Osteoblast (primary cell): ENCODE results near the gene CSNK1A1. TPM values are rescaled to one million over a fixed set of nuclear protein-coding genes. Genes with fewer than 3 reads are reported as not detected.

Experiments
- DNase-seq: peaks from one replicate; pipeline ENCODE4 v3.0.0; 2011; ENCODE audit warnings: low spot score, mixed read lengths; ENCODE audit not compliant: insufficient read length; ENCODE audit errors: missing footprints
- H2AFZ ChIP-seq: 2 replicates; pipeline ENCODE4 v1.6.0; 2011; ENCODE audit warnings: mild to moderate bottlenecking, low read length
- H3K27ac ChIP-seq: 2 replicates; pipeline ENCODE4 v1.5.1; 2011; ENCODE audit warnings: mild to moderate bottlenecking, low read depth, low read length, moderate library complexity
- H3K27me3 ChIP-seq: 2 replicates; pipeline ENCODE4 v1.6.0; 2012; ENCODE audit warnings: mild to moderate bottlenecking, control low read depth, inconsistent platforms, low read length, moderate library complexity; ENCODE audit not compliant: insufficient read depth
- H3K36me3 ChIP-seq: 2 replicates; pipeline ENCODE4 v1.5.1; 2011; ENCODE audit warnings: mild to moderate bottlenecking, low read length, control low read depth, moderate library complexity; ENCODE audit not compliant: insufficient read depth
- H3K4me1 ChIP-seq: 2 replicates; pipeline ENCODE4 v1.5.1; 2011; ENCODE audit warnings: mild to moderate bottlenecking, low read length, control low read depth, moderate library complexity; ENCODE audit not compliant: insufficient read depth
- H3K4me2 ChIP-seq: 2 replicates; pipeline ENCODE4 v1.6.0; 2011; ENCODE audit warnings: mild to moderate bottlenecking, low read length; ENCODE audit not compliant: insufficient read depth
- H3K4me3 ChIP-seq: fragments of 200-600 bp; sonication (generic); 3 replicates; pipeline ENCODE4 v1.5.1; 2012; ENCODE audit warnings: mild to moderate bottlenecking, low read length, inconsistent platforms; ENCODE audit not compliant: insufficient read depth
- H3K79me2 ChIP-seq: 2 replicates; pipeline ENCODE4 v1.6.0; 2012; ENCODE audit warnings: mild to moderate bottlenecking, low read length, control low read depth, inconsistent platforms; ENCODE audit not compliant: insufficient read depth
- H3K9me3 ChIP-seq: 2 replicates; pipeline ENCODE4 v1.5.1; 2011; ENCODE audit warnings: low read depth, low read length, control low read depth
- H4K20me1 ChIP-seq: 2 replicates; pipeline ENCODE4 v1.6.0; 2012; ENCODE audit warnings: mild to moderate bottlenecking, low read length, control low read depth; ENCODE audit not compliant: insufficient read depth
- total RNA-seq: library from RNA; depleted of rRNA; stranded (reverse); fragments of >200 nt; gene quantifications from 2 replicates; pipeline ENCODE4 v1.2.3, GENCODE V29; 2012
- TF ChIP-seq, protein P1 (sequence below): IDR thresholded peaks from 2 replicates; pipeline ENCODE4 v1.5.1; 2011; ENCODE audit warnings: mild to moderate bottlenecking, low read depth, low read length, moderate library complexity; ENCODE audit errors: extremely low read depth

CSNK1A1 gene
- total RNA-seq, 1 donor = 497 TPM

DNA sequence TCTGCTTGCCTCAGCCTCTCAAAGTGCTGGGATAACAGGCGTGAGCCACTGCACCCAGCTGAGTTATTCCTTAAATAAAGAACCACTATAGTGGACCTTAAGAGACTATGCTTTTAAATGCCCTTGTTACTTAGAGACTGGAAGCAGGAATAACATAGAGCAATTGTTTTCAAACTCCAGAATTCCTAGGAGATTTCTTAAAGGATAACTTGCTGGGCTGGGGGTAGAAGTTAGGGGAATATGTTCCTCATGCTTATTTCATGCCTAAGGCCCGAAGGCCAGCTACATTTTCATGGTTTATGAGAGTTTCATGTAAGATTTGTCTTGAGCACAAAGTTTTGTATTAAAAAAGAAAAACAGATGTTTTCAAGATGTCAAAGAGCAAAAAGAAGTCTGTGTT lies 48.2 kb downstream of the CSNK1A1 start:
- H3K4me1 ChIP-seq = peaks cover 30% of the 10 kb centered on the region
- H3K27me3 ChIP-seq = no peaks in the 10 kb centered on the region
- no peaks in the 10 kb centered on the region for H4K20me1 ChIP-seq
- no peak overlapping the region for H3K27ac ChIP-seq
- TF ChIP-seq, protein P1, sequence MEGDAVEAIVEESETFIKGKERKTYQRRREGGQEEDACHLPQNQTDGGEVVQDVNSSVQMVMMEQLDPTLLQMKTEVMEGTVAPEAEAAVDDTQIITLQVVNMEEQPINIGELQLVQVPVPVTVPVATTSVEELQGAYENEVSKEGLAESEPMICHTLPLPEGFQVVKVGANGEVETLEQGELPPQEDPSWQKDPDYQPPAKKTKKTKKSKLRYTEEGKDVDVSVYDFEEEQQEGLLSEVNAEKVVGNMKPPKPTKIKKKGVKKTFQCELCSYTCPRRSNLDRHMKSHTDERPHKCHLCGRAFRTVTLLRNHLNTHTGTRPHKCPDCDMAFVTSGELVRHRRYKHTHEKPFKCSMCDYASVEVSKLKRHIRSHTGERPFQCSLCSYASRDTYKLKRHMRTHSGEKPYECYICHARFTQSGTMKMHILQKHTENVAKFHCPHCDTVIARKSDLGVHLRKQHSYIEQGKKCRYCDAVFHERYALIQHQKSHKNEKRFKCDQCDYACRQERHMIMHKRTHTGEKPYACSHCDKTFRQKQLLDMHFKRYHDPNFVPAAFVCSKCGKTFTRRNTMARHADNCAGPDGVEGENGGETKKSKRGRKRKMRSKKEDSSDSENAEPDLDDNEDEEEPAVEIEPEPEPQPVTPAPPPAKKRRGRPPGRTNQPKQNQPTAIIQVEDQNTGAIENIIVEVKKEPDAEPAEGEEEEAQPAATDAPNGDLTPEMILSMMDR = no peak
- H3K4me3 ChIP-seq = no peak overlapping the region
- H3K79me2 ChIP-seq = peaks cover 39% of the 10 kb centered on the region
- H3K9me3 ChIP-seq = no peaks in the 10 kb centered on the region
- DNase-seq = no peak
- no peak overlapping the region for H3K4me2 ChIP-seq
- peaks cover 79% of the 10 kb centered on the region for H3K36me3 ChIP-seq
- no peak overlapping the region for H2AFZ ChIP-seq

DNA sequence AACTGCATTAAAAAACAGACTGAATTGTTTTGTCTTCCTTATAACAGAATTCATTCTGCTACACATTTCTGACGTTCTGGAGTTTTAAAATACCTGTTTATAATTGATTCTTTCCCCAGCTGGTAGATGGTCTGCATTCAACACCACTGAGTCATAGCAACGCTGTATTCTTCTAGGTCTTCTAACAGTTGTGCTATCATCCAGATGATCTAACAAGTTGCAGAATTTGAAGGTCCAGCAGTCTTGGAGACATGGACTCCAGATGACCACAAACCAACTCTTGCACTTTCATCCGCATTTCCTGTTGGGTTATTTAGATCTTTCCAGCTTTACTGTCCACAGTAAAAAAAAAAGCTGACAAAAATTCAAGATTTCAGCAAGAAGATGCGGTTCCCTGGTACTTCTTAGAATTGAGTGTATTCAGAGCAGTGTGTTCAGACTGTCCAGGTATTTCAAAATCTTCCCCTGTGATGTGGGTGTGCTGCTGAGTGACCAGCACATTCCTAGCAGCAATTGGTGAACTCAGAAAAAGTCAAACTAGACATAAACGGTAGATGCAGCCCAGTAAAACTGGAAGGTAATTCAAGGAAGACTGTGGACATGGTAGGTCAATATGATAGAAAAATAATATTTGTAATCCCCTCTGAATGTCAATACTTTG lies 50.2 kb downstream of the CSNK1A1 start:
- H3K27me3 ChIP-seq = no peaks in the 10 kb centered on the region
- H2AFZ ChIP-seq = no peak overlapping the region
- H3K36me3 ChIP-seq = peaks cover 72% of the 10 kb centered on the region
- no peak overlapping the region for H3K4me3 ChIP-seq
- peaks cover 31% of the 10 kb centered on the region for H3K79me2 ChIP-seq
- H3K4me2 ChIP-seq = no peak overlapping the region
- H4K20me1 ChIP-seq = no peaks in the 10 kb centered on the region
- H3K27ac ChIP-seq = peak overlapping the region; percentile 56
- peaks cover 47% of the 10 kb centered on the region for H3K4me1 ChIP-seq
- peak; percentile 69 for DNase-seq
- TF ChIP-seq, protein P1 = no peak
- no peaks in the 10 kb centered on the region for H3K9me3 ChIP-seq

DNA sequence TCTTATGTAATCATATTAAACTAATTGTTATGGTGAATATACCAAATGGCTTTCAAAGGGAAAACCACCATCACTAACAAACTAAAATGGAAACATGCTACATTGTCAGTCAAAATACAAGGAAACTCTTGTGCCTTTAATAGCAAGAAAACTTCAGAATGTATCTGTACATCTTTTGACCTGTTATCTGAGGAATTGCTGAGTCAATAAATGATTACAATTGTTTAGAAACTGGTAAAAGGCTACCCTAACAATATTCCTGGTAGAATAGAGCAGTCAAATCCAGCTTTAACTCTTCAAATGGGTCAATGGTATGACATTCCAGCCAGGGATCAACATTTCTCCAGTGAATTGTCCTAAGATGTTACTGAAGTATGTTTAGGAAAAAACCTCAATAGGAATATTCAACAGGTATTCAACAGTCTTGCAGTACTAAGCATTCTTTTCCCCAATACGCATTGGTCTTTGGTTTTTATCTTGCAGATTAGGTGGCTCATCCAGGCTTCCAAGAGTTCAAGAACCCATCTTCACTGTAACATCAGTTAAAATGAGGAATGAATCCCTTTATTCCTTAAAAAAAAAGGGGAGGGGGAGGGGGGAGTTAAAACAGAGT lies 52.4 kb downstream of the CSNK1A1 start:
- no peak overlapping the region for H3K4me2 ChIP-seq
- H3K4me3 ChIP-seq = no peak overlapping the region
- H4K20me1 ChIP-seq = no peaks in the 10 kb centered on the region
- H2AFZ ChIP-seq = no peak overlapping the region
- H3K9me3 ChIP-seq = no peaks in the 10 kb centered on the region
- DNase-seq = no peak
- peaks cover 21% of the 10 kb centered on the region for H3K79me2 ChIP-seq
- H3K36me3 ChIP-seq = peaks cover 72% of the 10 kb centered on the region
- TF ChIP-seq, protein P1 = no peak
- H3K4me1 ChIP-seq = peaks cover 41% of the 10 kb centered on the region
- H3K27me3 ChIP-seq = no peaks in the 10 kb centered on the region
- H3K27ac ChIP-seq = peak overlapping the region; percentile 86

DNA sequence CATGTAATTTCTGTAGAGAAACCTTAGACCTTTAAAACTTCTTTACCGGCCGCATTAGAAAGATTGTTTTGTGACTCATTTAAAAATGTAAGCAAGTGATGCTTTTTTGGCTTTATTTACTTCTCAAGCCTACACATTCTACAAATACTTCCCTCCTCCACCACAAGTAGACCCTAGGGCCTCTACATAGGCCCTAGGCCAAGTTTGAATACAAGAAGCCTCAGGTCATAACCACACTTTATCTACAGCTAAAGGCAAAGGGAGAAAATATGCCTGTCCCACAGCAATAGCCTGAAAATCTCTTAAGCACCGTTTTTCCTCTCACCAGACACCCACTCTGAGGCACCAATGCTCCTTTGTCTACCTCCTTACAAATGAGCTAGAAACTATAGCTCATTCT lies 53.9 kb downstream of the CSNK1A1 start:
- H2AFZ ChIP-seq = no peak overlapping the region
- peaks cover 10% of the 10 kb centered on the region for H3K79me2 ChIP-seq
- peak overlapping the region; percentile 54 for H3K4me2 ChIP-seq

More for the DNA sequence above, 53.9 kb downstream of the CSNK1A1 start:
- peaks cover 69% of the 10 kb centered on the region for H3K36me3 ChIP-seq
- no peaks in the 10 kb centered on the region for H4K20me1 ChIP-seq
- no peak overlapping the region for H3K4me3 ChIP-seq
- peak; percentile 78 for DNase-seq
- peaks cover 41% of the 10 kb centered on the region for H3K4me1 ChIP-seq
- H3K27ac ChIP-seq = peak overlapping the region; percentile 86
- H3K27me3 ChIP-seq = no peaks in the 10 kb centered on the region
- no peaks in the 10 kb centered on the region for H3K9me3 ChIP-seq
- TF ChIP-seq, protein P1 = no peak
